H9 (cell line): ENCODE measurements around the gene HIPK2. TPM values are rescaled to one million over a fixed set of nuclear protein-coding genes. Genes with fewer than 3 reads are reported as not detected.

Experiments
- DNase-seq: peaks from one replicate; pipeline ENCODE4 v3.0.0-alpha.2; 2017
- H2AFZ ChIP-seq: one replicate; pipeline ENCODE4 v1.6.1; 2013; ENCODE audit warnings: mild to moderate bottlenecking, low read length, control low read depth, moderate library complexity
- H2AK5ac ChIP-seq: 2 replicates; pipeline ENCODE4 v1.6.1; 2013; ENCODE audit warnings: low read length, control low read depth, mixed read lengths; ENCODE audit not compliant: insufficient read length
- H2BK120ac ChIP-seq: one replicate; pipeline ENCODE4 v1.6.1; 2013; ENCODE audit warnings: low read depth, mild to moderate bottlenecking, low read length, control low read depth, inconsistent platforms; ENCODE audit not compliant: poor library complexity, severe bottlenecking
- H2BK12ac ChIP-seq: 2 replicates; pipeline ENCODE4 v1.6.1; 2013; ENCODE audit warnings: low read length, control low read depth, mixed read lengths, low read depth; ENCODE audit not compliant: insufficient read length
- H2BK15ac ChIP-seq: 2 replicates; pipeline ENCODE4 v1.6.1; 2013; ENCODE audit warnings: low read depth, low read length, control low read depth
- H2BK20ac ChIP-seq: one replicate; pipeline ENCODE4 v1.6.1; 2013; ENCODE audit warnings: low read depth, mild to moderate bottlenecking, low read length, control low read depth, inconsistent platforms; ENCODE audit not compliant: poor library complexity, severe bottlenecking
- H2BK5ac ChIP-seq: 2 replicates; pipeline ENCODE4 v1.6.1; 2013; ENCODE audit warnings: low read length, control low read depth, mixed read lengths; ENCODE audit not compliant: insufficient read length
- H3K14ac ChIP-seq: 2 replicates; pipeline ENCODE4 v1.6.1; 2013; ENCODE audit warnings: low read length, control low read depth; ENCODE audit not compliant: insufficient read depth
- H3K18ac ChIP-seq: 2 replicates; pipeline ENCODE4 v1.6.1; 2013; ENCODE audit warnings: low read depth, mild to moderate bottlenecking, mixed read lengths, low read length, control low read depth; ENCODE audit not compliant: insufficient read length
- H3K23ac ChIP-seq: 2 replicates; pipeline ENCODE4 v1.6.1; 2013; ENCODE audit warnings: low read length, control low read depth, mixed read lengths, low read depth; ENCODE audit not compliant: insufficient read length
- H3K23me2 ChIP-seq: 2 replicates; pipeline ENCODE4 v1.6.1; 2013; ENCODE audit warnings: low read depth, mild to moderate bottlenecking, mixed read lengths, low read length, control low read depth; ENCODE audit not compliant: insufficient read length, poor library complexity, severe bottlenecking
- H3K27ac ChIP-seq: 2 replicates; pipeline ENCODE4 v1.5.1; 2013; ENCODE audit warnings: low read length, control low read depth, mixed read lengths, low read depth; ENCODE audit not compliant: insufficient read length
- H3K27me3 ChIP-seq: 2 replicates; pipeline ENCODE4 v1.6.1; 2013; ENCODE audit warnings: low read length, control low read depth, inconsistent platforms; ENCODE audit not compliant: insufficient read depth
- H3K4ac ChIP-seq: 2 replicates; pipeline ENCODE4 v1.6.1; 2013; ENCODE audit warnings: low read depth, mild to moderate bottlenecking, control low read depth, inconsistent platforms, low read length, moderate library complexity
- H3K4me1 ChIP-seq: 2 replicates; pipeline ENCODE4 v1.6.1; 2013; ENCODE audit warnings: low read length, control low read depth, inconsistent platforms; ENCODE audit not compliant: insufficient read depth
- H3K4me2 ChIP-seq: 2 replicates; pipeline ENCODE4 v1.6.1; 2013; ENCODE audit warnings: low read length, control low read depth, mixed read lengths; ENCODE audit not compliant: insufficient read length, insufficient read depth
- H3K56ac ChIP-seq: 2 replicates; pipeline ENCODE4 v1.6.1; 2013; ENCODE audit warnings: low read depth, mild to moderate bottlenecking, mixed read lengths, low read length, control low read depth; ENCODE audit not compliant: insufficient read length
- H3K79me1 ChIP-seq: 2 replicates; pipeline ENCODE4 v1.6.1; 2013; ENCODE audit warnings: low read depth, mild to moderate bottlenecking, moderate library complexity, low read length, control low read depth, inconsistent platforms; ENCODE audit not compliant: insufficient read depth, poor library complexity, severe bottlenecking
- H3K79me2 ChIP-seq: 2 replicates; pipeline ENCODE4 v1.6.1; 2013; ENCODE audit warnings: low read length, control low read depth, inconsistent platforms; ENCODE audit not compliant: insufficient read depth
- H3K9ac ChIP-seq: 2 replicates; pipeline ENCODE4 v1.6.1; 2013; ENCODE audit warnings: low read length, control low read depth, mixed read lengths; ENCODE audit not compliant: insufficient read length; ENCODE audit errors: extremely low read depth
- H3K9me3 ChIP-seq: one replicate; pipeline ENCODE4 v1.6.1; 2013; ENCODE audit warnings: low read depth, low read length, inconsistent platforms; ENCODE audit not compliant: control insufficient read depth
- H3T11ph ChIP-seq: one replicate; pipeline ENCODE4 v1.6.1; 2013; ENCODE audit warnings: mild to moderate bottlenecking, low read length, control low read depth, inconsistent platforms
- H4K20me1 ChIP-seq: one replicate; pipeline ENCODE4 v1.6.1; 2013; ENCODE audit not compliant: control insufficient read depth, insufficient read length, insufficient read depth
- H4K5ac ChIP-seq: 2 replicates; pipeline ENCODE4 v1.6.1; 2013; ENCODE audit warnings: low read depth, mild to moderate bottlenecking, mixed read lengths, low read length, control low read depth; ENCODE audit not compliant: insufficient read length
- H4K8ac ChIP-seq: replicated peaks from 2 replicates; pipeline ENCODE4 v1.6.1; 2013; ENCODE audit warnings: low read length, control low read depth, mixed read lengths, low read depth; ENCODE audit not compliant: insufficient read length
- H4K91ac ChIP-seq: 2 replicates; pipeline ENCODE4 v1.6.1; 2013; ENCODE audit warnings: low read depth, mild to moderate bottlenecking, moderate library complexity, mixed read lengths, low read length, control low read depth; ENCODE audit not compliant: insufficient read length
- H3K27ac Mint-ChIP-seq, 3 experiments: 2 replicates in 2 of 3; 3 replicates in 1 of 3; pipeline ENCODE4 v1.8.0; 2020 to 2021; ENCODE audit warnings: mixed read lengths in 3 of 3, mild to moderate bottlenecking in 1 of 3, moderate library complexity in 1 of 3
- H3K27me3 Mint-ChIP-seq: 2 replicates; pipeline ENCODE4 v1.8.0; 2021; ENCODE audit warnings: low read depth, mild to moderate bottlenecking, moderate library complexity, mixed read lengths
- H3K36me3 Mint-ChIP-seq, 3 experiments: 2 replicates in 2 of 3; 3 replicates in 1 of 3; pipeline ENCODE4 v1.8.0; 2020 to 2021; ENCODE audit warnings: low read depth in 3 of 3, mixed read lengths in 3 of 3; ENCODE audit not compliant: insufficient read depth in 1 of 3
- H3K4me1 Mint-ChIP-seq, 2 experiments: 2 replicates each; pipeline ENCODE4 v1.8.0; 2020; ENCODE audit warnings: mixed read lengths in 2 of 2
- H3K4me3 Mint-ChIP-seq, 2 experiments: 2 replicates in 1 of 2; 3 replicates in 1 of 2; pipeline ENCODE4 v1.8.0; 2020 to 2021; ENCODE audit warnings: mild to moderate bottlenecking in 2 of 2, mixed read lengths in 2 of 2, moderate library complexity in 1 of 2
- H3K9me3 Mint-ChIP-seq, 2 experiments: 2 replicates in 1 of 2; 3 replicates in 1 of 2; pipeline ENCODE4 v1.8.0; 2020; ENCODE audit warnings: mild to moderate bottlenecking in 2 of 2, mixed read lengths in 2 of 2, moderate library complexity in 1 of 2
- CTCF ChIP-seq: fragments of 200-600 bp; sonication (generic); conservative IDR thresholded peaks from 3 replicates; pipeline ENCODE4 v1.8.0; 2021; ENCODE audit warnings: antibody characterized with exemption, mild to moderate bottlenecking
- whole genome bisulfite sequencing: extraction: QIAGEN DNeasy Blood & Tissue Kit; methylation state at CpG from one replicate; pipeline ENCODE4 v1.1.7; 2013; ENCODE audit warnings: missing lambda C conversion rate, low lambda C conversion rate, mixed read lengths; ENCODE audit not compliant: insufficient read length; ENCODE audit errors: extremely low coverage; 5-methylcytosine and 5-hydroxymethylcytosine counted together
- total RNA-seq: library from RNA; stranded (reverse); gene quantifications from 2 replicates; pipeline ENCODE4 v1.2.1, GENCODE V29; 2021

The HIPK2 gene
- total RNA-seq, 1 experiment from 2014 or later, result 21.9 TPM

- Histone ChIP-seq H3K9ac (no peak overlapping the region), H2AK5ac (no peak overlapping the region), H3K56ac (no peak overlapping the region), H4K8ac (no peak overlapping the region), H3K4me1 (no peaks in the 10 kb centered on the region), H2BK5ac (no peak overlapping the region), H3K23ac (no peak overlapping the region), H2BK15ac (no peak overlapping the region), H2BK12ac (no peak overlapping the region), H3K9me3 (no peaks in the 10 kb centered on the region), H3K23me2 (no peaks in the 10 kb centered on the region), H3T11ph (no peak overlapping the region), H2AFZ (no peak overlapping the region), H3K4me2 (no peak overlapping the region), H2BK120ac (no peak overlapping the region), H4K91ac (no peak overlapping the region), H3K4ac (no peak overlapping the region), H3K27ac (no peak overlapping the region), H4K5ac (no peak overlapping the region), H3K27me3 (no peaks in the 10 kb centered on the region), H3K18ac (no peak overlapping the region), H4K20me1 (no peaks in the 10 kb centered on the region), H3K79me1 (no peaks in the 10 kb centered on the region), H3K79me2 (no peaks in the 10 kb centered on the region), H3K14ac (no peak overlapping the region), H2BK20ac (no peak overlapping the region)
- Mint-ChIP-seq H3K27me3 (no peaks in the 10 kb centered on the region), H3K9me3 (no peaks in the 10 kb centered on the region), H3K36me3 (no peaks in the 10 kb centered on the region), H3K4me1 (peaks cover 38 to 44% of the 10 kb centered on the region in 2 experiments), H3K4me3 (no peak overlapping the region), H3K27ac (peak overlapping the region in 1 of 3 experiments; percentile 71; a peak in 2 of 7 replicates)
- DNase-seq, result no peak
- TF ChIP-seq CTCF, result no peak
- no CpG with 5 or more reads among the region's 2 CpGs for WGBS
These were observed 129.9 kb downstream of the HIPK2 start for GRCh38 chr7:139647814-139648390.
